Fibroblast of lung (primary cell): ENCODE results near the gene OTOGL. TPM values are rescaled to one million over a fixed set of nuclear protein-coding genes. Genes with fewer than 3 reads are reported as not detected.

Experiments
- DNase-seq, 2 donors: peaks; one replicate each; pipeline versions ENCODE4 v3.0.0 to v3.0.0-alpha.2; 2010; ENCODE audit warnings: low read depth in 2 of 2
- H2AFZ ChIP-seq: 2 replicates; pipeline ENCODE4 v1.5.1; 2012; ENCODE audit warnings: low read length, control low read depth, inconsistent platforms
- H3K27ac ChIP-seq: 2 replicates; pipeline ENCODE4 v1.5.1; 2011; ENCODE audit warnings: low read length, control low read depth; ENCODE audit not compliant: insufficient read depth
- H3K27me3 ChIP-seq: 2 replicates; pipeline ENCODE4 v1.5.1; 2011; ENCODE audit warnings: mild to moderate bottlenecking, low read length; ENCODE audit not compliant: control insufficient read depth, insufficient read depth
- H3K36me3 ChIP-seq: 2 replicates; pipeline ENCODE4 v1.5.1; 2011; ENCODE audit warnings: low read length; ENCODE audit not compliant: control insufficient read depth, insufficient read depth
- H3K4me1 ChIP-seq: 2 replicates; pipeline ENCODE4 v1.5.1; 2011; ENCODE audit warnings: low read length; ENCODE audit not compliant: control insufficient read depth, insufficient read depth; ENCODE audit errors: extremely low read depth
- H3K4me2 ChIP-seq: 2 replicates; pipeline ENCODE4 v1.5.1; 2011; ENCODE audit warnings: low read length, control low read depth; ENCODE audit not compliant: insufficient read depth; ENCODE audit errors: extremely low read depth
- H3K4me3 ChIP-seq, 4 experiments: fragments of 200-600 bp in 1 of 4; sonication (generic) in 1 of 4; replicated peaks in 1 of 4; 2 replicates each; pipeline ENCODE4 v1.5.1; 2011 to 2016; ENCODE audit warnings: low read length in 4 of 4, low read depth in 3 of 4, mild to moderate bottlenecking in 3 of 4, control low read depth in 2 of 4, inconsistent platforms in 1 of 4, mixed read lengths in 1 of 4; ENCODE audit not compliant: insufficient read depth in 1 of 4; ENCODE audit errors: control extremely low read depth in 1 of 4
- H3K79me2 ChIP-seq: 2 replicates; pipeline ENCODE4 v1.5.1; 2012; ENCODE audit warnings: mild to moderate bottlenecking, low read length, inconsistent platforms; ENCODE audit not compliant: control insufficient read depth, insufficient read depth
- H3K9ac ChIP-seq: 2 replicates; pipeline ENCODE4 v1.5.1; 2011; ENCODE audit warnings: mild to moderate bottlenecking, low read length, control low read depth; ENCODE audit not compliant: insufficient read depth
- H3K9me3 ChIP-seq: 2 replicates; pipeline ENCODE4 v1.5.1; 2012; ENCODE audit warnings: low read depth, low read length; ENCODE audit not compliant: control insufficient read depth, insufficient read depth
- H4K20me1 ChIP-seq: 2 replicates; pipeline ENCODE4 v1.5.1; 2011; ENCODE audit warnings: low read length; ENCODE audit not compliant: control insufficient read depth, insufficient read depth; ENCODE audit errors: extremely low read depth
- EZH2 ChIP-seq: IDR thresholded peaks from 2 replicates; pipeline ENCODE4 v1.5.1; 2012; ENCODE audit warnings: low read length, control low read depth, mild to moderate bottlenecking; ENCODE audit errors: missing control alignments
- polyA plus RNA-seq, 2 donors: library from polyadenylated mRNA; depleted of rRNA in 1 of 2; stranded (reverse) in 1 of 2; unstranded in 1 of 2; fragments of >200 nt; gene quantifications; 2 replicates each; pipeline ENCODE4 v1.2.1, GENCODE V29; 2011 to 2012; ENCODE audit warnings: missing spikeins in 1 of 2
- total RNA-seq: library from RNA; depleted of rRNA; stranded (reverse); fragments of >200 nt; gene quantifications from 2 replicates; pipeline ENCODE4 v1.2.1, GENCODE V29; 2014
- TF ChIP-seq, protein P1 (sequence below), 2 donors: IDR thresholded peaks in 1 of 2; conservative IDR thresholded peaks in 1 of 2; 1 replicate in 1 of 2; 2 replicates in 1 of 2; pipeline ENCODE4 v1.5.1; 2011 to 2012; ENCODE audit warnings: low read length in 2 of 2, control low read depth in 1 of 2, inconsistent platforms in 1 of 2, low read depth in 1 of 2, mild to moderate bottlenecking in 1 of 2

The OTOGL gene
- total and polyA plus RNA-seq, 2 donors (not counting 1 experiment from before 2014, with no cell fraction given), result 0.15 to 0.17 TPM

GRCh38 chr12:80129895-80130530 is 30.7 kb downstream of the OTOGL start:
- no peaks in the 10 kb centered on the region for H3K27me3 ChIP-seq
- no peak overlapping the region for H3K4me2 ChIP-seq
- H4K20me1 ChIP-seq, result no peaks in the 10 kb centered on the region
- TF ChIP-seq, protein P1, sequence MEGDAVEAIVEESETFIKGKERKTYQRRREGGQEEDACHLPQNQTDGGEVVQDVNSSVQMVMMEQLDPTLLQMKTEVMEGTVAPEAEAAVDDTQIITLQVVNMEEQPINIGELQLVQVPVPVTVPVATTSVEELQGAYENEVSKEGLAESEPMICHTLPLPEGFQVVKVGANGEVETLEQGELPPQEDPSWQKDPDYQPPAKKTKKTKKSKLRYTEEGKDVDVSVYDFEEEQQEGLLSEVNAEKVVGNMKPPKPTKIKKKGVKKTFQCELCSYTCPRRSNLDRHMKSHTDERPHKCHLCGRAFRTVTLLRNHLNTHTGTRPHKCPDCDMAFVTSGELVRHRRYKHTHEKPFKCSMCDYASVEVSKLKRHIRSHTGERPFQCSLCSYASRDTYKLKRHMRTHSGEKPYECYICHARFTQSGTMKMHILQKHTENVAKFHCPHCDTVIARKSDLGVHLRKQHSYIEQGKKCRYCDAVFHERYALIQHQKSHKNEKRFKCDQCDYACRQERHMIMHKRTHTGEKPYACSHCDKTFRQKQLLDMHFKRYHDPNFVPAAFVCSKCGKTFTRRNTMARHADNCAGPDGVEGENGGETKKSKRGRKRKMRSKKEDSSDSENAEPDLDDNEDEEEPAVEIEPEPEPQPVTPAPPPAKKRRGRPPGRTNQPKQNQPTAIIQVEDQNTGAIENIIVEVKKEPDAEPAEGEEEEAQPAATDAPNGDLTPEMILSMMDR (conservative IDR thresholded peaks at IDR 0.05 in 1 of 2, IDR thresholded peaks at IDR 0.05 in 1 of 2; ENCODE audit: low read depth in 1 of 2, low read length in 2 of 2), result no peak
- no peak for TF ChIP-seq EZH2
- no peaks in the 10 kb centered on the region for H3K9me3 ChIP-seq
- H3K79me2 ChIP-seq, result no peaks in the 10 kb centered on the region
- no peak overlapping the region for H2AFZ ChIP-seq
- peak in 1 of 2 donors; percentile 81 for DNase-seq
- H3K4me1 ChIP-seq, result no peaks in the 10 kb centered on the region
- no peak overlapping the region for H3K27ac ChIP-seq
- H3K4me3 ChIP-seq, result no peak overlapping the region
- H3K36me3 ChIP-seq, result no peaks in the 10 kb centered on the region
- H3K9ac ChIP-seq, result no peak overlapping the region

- Histone ChIP-seq H3K4me1 (no peaks in the 10 kb centered on the region), H3K27me3 (no peaks in the 10 kb centered on the region), H3K79me2 (no peaks in the 10 kb centered on the region), H3K9ac (no peak overlapping the region), H3K27ac (no peak overlapping the region), H3K4me3 (no peak overlapping the region), H3K36me3 (no peaks in the 10 kb centered on the region), H3K9me3 (no peaks in the 10 kb centered on the region), H4K20me1 (no peaks in the 10 kb centered on the region), H3K4me2 (no peak overlapping the region), H2AFZ (no peak overlapping the region)
- DNase-seq, result no peak
- TF ChIP-seq, protein P1 (conservative IDR thresholded peaks at IDR 0.05 in 1 of 2, IDR thresholded peaks at IDR 0.05 in 1 of 2; ENCODE audit: low read depth in 1 of 2, low read length in 2 of 2), result no peak
- no peak for TF ChIP-seq EZH2
Observed at GRCh38 chr12:80135624-80136023, 36.3 kb downstream of the OTOGL start.

DNA sequence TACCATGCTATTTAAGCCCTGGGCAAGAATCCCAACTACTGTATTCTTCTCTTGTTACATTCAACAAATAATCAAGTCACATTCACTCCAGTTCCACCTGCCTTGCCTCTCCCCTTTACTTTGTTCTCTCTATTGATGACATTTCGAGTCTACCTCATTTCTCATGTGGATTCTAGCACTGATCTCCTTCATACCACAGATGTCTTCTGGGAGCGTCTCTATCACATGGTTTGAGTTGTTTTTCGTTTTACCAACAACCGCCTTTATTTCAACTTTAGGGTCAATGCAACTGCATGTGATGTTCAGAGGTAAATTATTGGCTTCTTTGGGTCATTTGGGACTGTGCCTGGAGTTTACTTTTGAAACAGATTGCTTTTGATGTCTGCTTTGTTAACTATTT is 40.7 kb downstream of the OTOGL start:
- H2AFZ ChIP-seq, result no peak overlapping the region
- DNase-seq, result no peak
- no peaks in the 10 kb centered on the region for H3K9me3 ChIP-seq
- no peak overlapping the region for H3K27ac ChIP-seq
- no peaks in the 10 kb centered on the region for H4K20me1 ChIP-seq
- H3K4me1 ChIP-seq, result no peaks in the 10 kb centered on the region
- H3K36me3 ChIP-seq, result no peaks in the 10 kb centered on the region
- H3K9ac ChIP-seq, result no peak overlapping the region
- no peaks in the 10 kb centered on the region for H3K27me3 ChIP-seq
- H3K4me3 ChIP-seq, result no peak overlapping the region
- H3K79me2 ChIP-seq, result no peaks in the 10 kb centered on the region
- TF ChIP-seq EZH2, result no peak
- TF ChIP-seq, protein P1 (conservative IDR thresholded peaks at IDR 0.05 in 1 of 2, IDR thresholded peaks at IDR 0.05 in 1 of 2; ENCODE audit: low read depth in 1 of 2, low read length in 2 of 2), result no peak
- no peak overlapping the region for H3K4me2 ChIP-seq
